HG02973 (cell line): Measurements from ENCODE around the gene CRB1.

Experiments
- ATAC-seq: cut with Tn5 transposase; IDR thresholded peaks from one replicate; pipeline ENCODE4 v1.9.1; 2021; ENCODE audit warnings: moderate library complexity; ENCODE audit not compliant: unreplicated experiment

Gene CRB1

GRCh38 chr1:197515421-197515820 lies 247.4 kb downstream of the CRB1 start:
- no peak for ATAC-seq

GRCh38 chr1:197519741-197520334 lies 251.8 kb downstream of the CRB1 start:
- no peak for ATAC-seq

- ATAC-seq: peak; percentile 77
These were observed 253.2 kb downstream of the CRB1 start for GRCh38 chr1:197521118-197521739.

- ATAC-seq: no peak
These were observed 258.8 kb downstream of the CRB1 start for GRCh38 chr1:197526736-197527371.
